ENCODE results near the gene PIK3C2G. TPM values are rescaled to one million over a fixed set of nuclear protein-coding genes. Genes with fewer than 3 reads are reported as not detected.

Gene PIK3C2G
- total and polyA plus RNA-seq, 7 donors = under 0.01 TPM; not detected in 6

DNA sequence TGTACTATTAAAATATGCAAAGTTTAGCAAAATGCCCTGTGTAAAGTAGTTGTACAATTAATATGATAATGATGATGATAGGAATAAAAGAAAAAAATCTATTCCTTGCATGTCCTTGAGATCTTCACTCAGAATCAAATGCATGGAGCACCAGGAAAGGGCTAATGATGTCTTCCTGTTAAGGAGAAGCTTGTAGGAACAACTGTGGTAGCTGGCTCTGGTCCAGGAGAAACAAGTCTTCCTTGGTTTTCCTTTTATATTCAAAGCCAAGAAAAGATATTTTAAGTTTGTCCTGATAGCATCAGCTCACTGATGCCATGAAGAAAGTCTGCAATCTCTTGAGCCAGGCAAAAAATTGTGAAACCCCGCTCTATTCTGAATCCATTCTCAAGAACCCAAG, 138.9 kb downstream of the PIK3C2G start:
- Histone ChIP-seq H3K9me3 (peaks cover 3% of the 10 kb centered on the region), H3K4me3 (no peak overlapping the region), H3K36me3 (ENCODE audit: insufficient read depth in 1 of 2, low read depth in 1 of 2) (no peaks in the 10 kb centered on the region), H3K27ac (no peak overlapping the region), H3K4me1 (no peaks in the 10 kb centered on the region), H3K27me3 (ENCODE audit: insufficient read depth in 3 of 3, low read length in 2 of 3) (no peaks in the 10 kb centered on the region)
- DNase-seq (no peak), ATAC-seq (no peak)
- 80 to 94% (median 80%) methylated on average over 1 of the region's 1 CpG for WGBS, 3 donors
- intact Hi-C loops (cut with DNase I) = no loop called here
- TF ChIP-seq, protein P1, sequence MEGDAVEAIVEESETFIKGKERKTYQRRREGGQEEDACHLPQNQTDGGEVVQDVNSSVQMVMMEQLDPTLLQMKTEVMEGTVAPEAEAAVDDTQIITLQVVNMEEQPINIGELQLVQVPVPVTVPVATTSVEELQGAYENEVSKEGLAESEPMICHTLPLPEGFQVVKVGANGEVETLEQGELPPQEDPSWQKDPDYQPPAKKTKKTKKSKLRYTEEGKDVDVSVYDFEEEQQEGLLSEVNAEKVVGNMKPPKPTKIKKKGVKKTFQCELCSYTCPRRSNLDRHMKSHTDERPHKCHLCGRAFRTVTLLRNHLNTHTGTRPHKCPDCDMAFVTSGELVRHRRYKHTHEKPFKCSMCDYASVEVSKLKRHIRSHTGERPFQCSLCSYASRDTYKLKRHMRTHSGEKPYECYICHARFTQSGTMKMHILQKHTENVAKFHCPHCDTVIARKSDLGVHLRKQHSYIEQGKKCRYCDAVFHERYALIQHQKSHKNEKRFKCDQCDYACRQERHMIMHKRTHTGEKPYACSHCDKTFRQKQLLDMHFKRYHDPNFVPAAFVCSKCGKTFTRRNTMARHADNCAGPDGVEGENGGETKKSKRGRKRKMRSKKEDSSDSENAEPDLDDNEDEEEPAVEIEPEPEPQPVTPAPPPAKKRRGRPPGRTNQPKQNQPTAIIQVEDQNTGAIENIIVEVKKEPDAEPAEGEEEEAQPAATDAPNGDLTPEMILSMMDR (IDR thresholded peaks at IDR 0.05) = no peak

DNA sequence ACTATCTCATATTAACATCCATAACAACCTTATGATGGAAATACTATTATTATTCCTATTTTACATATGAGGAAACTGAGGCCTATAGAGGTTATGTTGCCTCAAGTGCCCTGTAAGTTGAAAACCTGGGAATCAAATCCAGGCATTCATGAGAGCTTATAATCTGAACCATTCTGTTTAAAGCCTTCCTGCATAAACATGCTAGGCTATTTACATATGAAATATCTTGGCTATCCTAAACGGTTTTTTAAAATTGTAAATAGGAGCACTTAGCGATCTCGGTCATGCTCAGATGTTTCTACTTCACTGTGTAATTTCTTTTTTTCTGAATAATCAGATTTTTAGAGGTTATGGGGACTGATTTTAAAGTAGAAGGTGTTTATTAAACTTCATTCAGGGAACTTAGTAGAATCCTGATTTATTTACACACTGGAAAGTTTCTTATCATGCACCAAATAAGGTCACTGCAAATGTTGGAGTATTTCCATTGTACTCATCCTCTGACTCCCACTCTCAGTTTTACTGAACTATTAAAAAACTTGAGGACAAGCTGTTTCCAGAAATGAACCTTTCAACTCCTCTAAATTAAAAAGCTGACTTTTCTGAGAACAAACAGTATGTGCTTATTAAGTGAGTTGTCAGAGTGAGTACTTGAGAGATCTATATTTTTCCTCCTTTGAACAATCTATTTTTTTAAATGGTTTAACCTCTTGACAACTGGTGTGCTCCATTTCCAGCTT, 141.7 kb downstream of the PIK3C2G start:
- TF ChIP-seq, protein P1 (IDR thresholded peaks at IDR 0.05) = no peak
- no peak overlapping the region for H3K27ac ChIP-seq
- no peaks in the 10 kb centered on the region for H3K36me3 ChIP-seq (ENCODE audit: insufficient read depth in 1 of 2, low read depth in 1 of 2)
- intact Hi-C loops (cut with DNase I) = no loop called here
- ATAC-seq (no peak), DNase-seq (no peak)
- WGBS, 3 donors = 35 to 57% (median 46%) methylated on average over 3 of the region's 3 CpGs
- no peaks in the 10 kb centered on the region for H3K4me1 ChIP-seq
- H3K27me3 ChIP-seq (ENCODE audit: insufficient read depth in 3 of 3, low read length in 2 of 3) = no peaks in the 10 kb centered on the region
- no peaks in the 10 kb centered on the region for H3K9me3 ChIP-seq
- H3K4me3 ChIP-seq = no peak overlapping the region

DNA sequence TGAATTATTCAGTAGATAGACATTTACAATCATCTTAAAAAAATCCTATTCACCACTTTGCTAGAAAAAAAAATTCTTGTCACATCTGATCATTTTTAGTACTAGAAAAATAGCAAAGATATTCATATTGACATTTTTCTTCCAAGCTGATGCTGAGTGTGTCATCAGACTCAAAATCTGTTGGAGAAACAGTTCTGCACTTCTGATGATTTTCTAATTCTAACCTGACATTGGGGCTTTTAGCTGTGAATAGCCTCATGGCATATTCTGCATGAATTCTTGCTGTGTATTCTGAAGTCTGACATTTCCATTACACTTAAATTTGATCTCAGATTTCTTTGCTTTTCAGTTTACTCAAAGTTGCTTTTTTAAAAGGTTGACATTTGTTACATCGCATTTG, 150.1 kb downstream of the PIK3C2G start:
- H3K4me3 ChIP-seq = no peak overlapping the region
- ATAC-seq (no peak), DNase-seq (no peak)
- H3K36me3 ChIP-seq (ENCODE audit: insufficient read depth in 1 of 2, low read depth in 1 of 2) = no peaks in the 10 kb centered on the region
- TF ChIP-seq, protein P1 (IDR thresholded peaks at IDR 0.05) = no peak
- intact Hi-C loops (cut with DNase I) = no loop called here
- H3K4me1 ChIP-seq = no peaks in the 10 kb centered on the region
- H3K27me3 ChIP-seq (ENCODE audit: insufficient read depth in 3 of 3, low read length in 2 of 3) = no peaks in the 10 kb centered on the region
- H3K27ac ChIP-seq = no peak overlapping the region
- WGBS, 3 donors = 86 to 94% (median 93%) methylated on average over 1 of the region's 1 CpG
- H3K9me3 ChIP-seq = no peaks in the 10 kb centered on the region

DNA sequence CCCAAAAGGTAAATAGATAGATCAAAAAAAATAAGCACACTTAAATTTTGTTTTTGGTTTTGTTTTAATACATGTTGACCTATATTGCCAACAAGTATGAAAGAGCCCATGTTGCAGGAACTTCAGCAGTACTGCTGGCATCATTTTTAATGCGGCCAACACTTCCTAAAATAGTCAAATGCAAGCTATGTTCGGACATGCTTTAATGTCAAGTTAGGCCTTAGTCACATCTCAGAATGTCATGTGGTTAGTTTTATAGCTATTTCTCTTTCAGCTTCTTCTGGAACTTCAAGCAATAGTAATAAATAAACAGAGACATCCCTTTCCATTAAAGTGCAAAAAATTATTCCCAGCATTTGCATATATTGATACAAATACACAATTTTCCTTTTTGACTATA, 153.4 kb downstream of the PIK3C2G start:
- H3K36me3 ChIP-seq (ENCODE audit: insufficient read depth in 1 of 2, low read depth in 1 of 2) = no peaks in the 10 kb centered on the region
- H3K9me3 ChIP-seq = no peaks in the 10 kb centered on the region
- DNase-seq = no peak
- ATAC-seq = no peak
- WGBS, 3 donors = 86 to 98% (median 94%) methylated on average over 2 of the region's 2 CpGs
- intact Hi-C loops (cut with DNase I) = no loop called here
- no peak overlapping the region for H3K27ac ChIP-seq
- TF ChIP-seq, protein P1 (IDR thresholded peaks at IDR 0.05) = no peak
- H3K4me1 ChIP-seq = no peaks in the 10 kb centered on the region
- no peak overlapping the region for H3K4me3 ChIP-seq
- no peaks in the 10 kb centered on the region for H3K27me3 ChIP-seq (ENCODE audit: insufficient read depth in 3 of 3, low read length in 2 of 3)

DNA sequence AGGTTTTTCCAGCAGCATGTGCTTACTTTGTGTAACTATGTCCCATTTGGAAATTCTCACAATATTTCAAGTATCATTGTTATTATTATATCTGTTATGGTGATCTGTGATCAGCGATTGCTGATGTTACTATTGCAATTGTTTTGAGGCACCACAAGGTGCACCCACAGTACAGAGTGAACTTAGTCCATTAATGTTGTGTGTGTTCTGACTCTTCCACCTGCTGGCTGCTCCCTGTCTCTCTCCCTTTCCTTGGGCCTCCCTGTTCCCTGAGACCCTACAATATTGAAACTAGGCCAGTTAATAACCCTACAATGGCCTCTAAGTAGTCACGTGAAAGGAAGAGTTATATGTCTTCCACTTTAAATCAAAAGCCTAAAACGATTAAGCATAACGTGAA, 153.9 kb downstream of the PIK3C2G start:
- WGBS, 3 donors = 51 to 53% (median 51%) methylated on average over 4 of the region's 4 CpGs
- Histone ChIP-seq H3K27me3 (ENCODE audit: insufficient read depth in 3 of 3, low read length in 2 of 3) (no peaks in the 10 kb centered on the region), H3K27ac (no peak overlapping the region), H3K36me3 (ENCODE audit: insufficient read depth in 1 of 2, low read depth in 1 of 2) (no peaks in the 10 kb centered on the region), H3K4me3 (no peak overlapping the region), H3K9me3 (no peaks in the 10 kb centered on the region), H3K4me1 (no peaks in the 10 kb centered on the region)
- intact Hi-C loops (cut with DNase I) = no loop called here
- no peak for DNase-seq
- no peak for ATAC-seq
- TF ChIP-seq, protein P1 (IDR thresholded peaks at IDR 0.05) = no peak
